Omental fat pad (tissue), 4 donors: ENCODE data around the gene SRGAP2B. TPM values are rescaled to one million over a fixed set of nuclear protein-coding genes. Genes with fewer than 3 reads are reported as not detected.
"Not testable (repeated sequence)": the region's sequence is repeated elsewhere in the genome, so short reads cannot be mapped to it uniquely, and the experiment has no call there.

Source experiments
- ATAC-seq: fragments of 150-250 bp; one replicate; pipeline ENCODE4 v1.9.1; 2016; ENCODE audit warnings: mild to moderate bottlenecking, moderate library complexity; ENCODE audit not compliant: low FRiP score
- DNase-seq: peaks from one replicate; pipeline ENCODE4 v3.0.0-alpha.2; 2019; ENCODE audit warnings: low spot score
- total RNA-seq, 4 donors: library from RNA; depleted of rRNA; stranded (reverse); fragments of >200 nt; gene quantifications; one replicate each; pipeline ENCODE4 v1.1.0, GENCODE V29; 2016

The SRGAP2B gene
- total RNA-seq, 4 donors from 2014 or later = 11.2 to 58.5 (median 19.2) TPM

DNA sequence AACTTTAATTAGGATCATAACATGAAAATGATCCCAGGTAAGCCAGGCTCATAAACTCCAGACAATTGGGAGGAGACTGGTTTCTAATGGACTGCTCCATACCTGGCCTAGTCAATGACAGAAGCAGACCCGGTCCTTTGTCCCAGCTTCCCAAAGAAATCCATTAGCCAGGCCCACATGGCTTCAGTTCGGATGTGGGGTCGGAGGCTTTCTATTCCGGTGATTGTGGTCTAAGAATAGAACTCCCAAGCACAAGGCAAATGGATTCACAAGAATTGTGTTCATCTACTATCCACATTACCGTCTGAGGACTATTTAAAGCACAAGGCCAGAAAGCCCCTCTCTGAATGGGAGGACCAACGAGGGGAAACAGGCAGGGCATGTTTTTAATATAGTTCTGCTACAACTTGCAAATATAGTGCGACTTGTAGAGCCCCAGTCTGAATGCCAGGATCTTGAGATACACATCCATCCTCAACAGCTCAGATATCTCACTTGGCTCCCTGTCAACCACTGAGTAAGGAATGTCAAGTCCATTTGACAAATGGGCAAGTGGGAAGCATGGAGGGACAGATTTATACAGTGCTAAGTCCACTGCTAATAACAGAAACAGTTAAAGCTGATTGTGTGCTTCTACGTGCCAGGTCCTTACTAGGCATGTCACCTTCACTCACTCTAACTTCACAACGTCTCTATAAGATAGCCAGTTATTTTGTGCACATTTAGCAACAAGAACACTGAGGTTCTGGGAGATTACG, 42.9 kb downstream of the SRGAP2B start:
- peak; percentile 20 for ATAC-seq

GRCh38 chr1:145048181-145048856, 46.8 kb downstream of the SRGAP2B start:
- not testable (repeated sequence) for ATAC-seq, DNase-seq

More for the DNA sequence above, 42.9 kb downstream of the SRGAP2B start:
- DNase-seq = not testable (repeated sequence)

DNA sequence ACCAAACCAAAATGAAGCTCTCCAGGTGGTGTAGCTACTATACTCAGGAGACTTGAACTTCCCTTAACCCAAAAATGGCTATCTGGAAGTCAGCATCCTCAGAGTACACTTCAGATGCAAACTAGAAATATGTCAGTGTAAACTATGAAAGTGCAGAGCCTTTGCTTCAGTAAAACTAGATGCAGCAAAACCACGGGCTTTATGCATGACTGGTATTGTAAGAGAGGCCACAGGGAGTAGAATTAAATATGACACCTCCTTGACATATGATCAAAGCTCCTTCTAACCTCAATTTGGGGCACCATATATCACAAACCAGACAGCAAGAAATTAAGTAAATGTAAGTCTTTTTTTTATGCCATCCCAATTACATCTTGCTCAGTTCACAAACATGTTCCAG, 47.6 kb downstream of the SRGAP2B start:
- not testable (repeated sequence) for ATAC-seq, DNase-seq

GRCh38 chr1:145045571-145046273, 49.4 kb downstream of the SRGAP2B start:
- DNase-seq, ATAC-seq: not testable (repeated sequence)

GRCh38 chr1:145041519-145041918, 53.6 kb downstream of the SRGAP2B start:
- ATAC-seq = not testable (repeated sequence)

DNA sequence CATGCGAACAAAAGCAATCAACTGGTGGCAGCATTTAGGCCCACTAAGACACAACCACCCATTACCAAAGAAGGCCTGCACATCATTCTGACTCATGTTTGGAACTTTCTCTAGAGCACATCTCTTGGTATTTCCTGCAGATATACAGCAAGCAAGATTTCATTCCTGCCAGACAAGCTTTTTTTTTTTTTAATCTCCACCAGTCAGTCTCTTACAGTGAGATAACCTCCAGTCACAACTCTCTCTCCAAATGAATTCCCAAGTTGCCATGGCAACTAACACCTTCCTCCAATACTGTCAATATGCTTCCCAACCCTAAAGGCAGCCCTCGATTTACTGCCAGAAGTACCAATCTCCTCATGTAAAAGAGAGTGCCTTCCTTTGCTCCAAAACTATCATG, 59.1 kb downstream of the SRGAP2B start:
- DNase-seq = not testable (repeated sequence)
- peak; percentile 37 for ATAC-seq

More at GRCh38 chr1:145041519-145041918, 53.6 kb downstream of the SRGAP2B start:
- not testable (repeated sequence) for DNase-seq

DNA sequence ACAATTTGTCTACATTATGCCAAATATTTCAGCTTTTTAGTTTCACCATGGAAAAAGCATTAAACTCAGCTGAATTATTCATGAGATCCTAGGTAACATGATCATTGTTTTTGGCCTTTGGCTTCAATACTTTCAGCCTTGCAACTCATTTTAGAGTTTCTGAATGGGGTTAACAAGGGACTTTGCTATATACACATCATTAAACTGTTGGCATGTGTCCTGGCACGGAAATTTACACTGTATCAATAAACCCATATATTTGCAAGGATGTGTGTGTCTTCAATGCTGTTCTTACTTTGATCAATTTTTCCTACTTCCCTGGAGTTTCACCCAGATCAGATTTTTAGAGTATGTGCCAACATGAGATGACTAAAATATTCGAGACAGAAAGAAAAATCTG, 61.6 kb downstream of the SRGAP2B start:
- not testable (repeated sequence) for ATAC-seq, DNase-seq

DNA sequence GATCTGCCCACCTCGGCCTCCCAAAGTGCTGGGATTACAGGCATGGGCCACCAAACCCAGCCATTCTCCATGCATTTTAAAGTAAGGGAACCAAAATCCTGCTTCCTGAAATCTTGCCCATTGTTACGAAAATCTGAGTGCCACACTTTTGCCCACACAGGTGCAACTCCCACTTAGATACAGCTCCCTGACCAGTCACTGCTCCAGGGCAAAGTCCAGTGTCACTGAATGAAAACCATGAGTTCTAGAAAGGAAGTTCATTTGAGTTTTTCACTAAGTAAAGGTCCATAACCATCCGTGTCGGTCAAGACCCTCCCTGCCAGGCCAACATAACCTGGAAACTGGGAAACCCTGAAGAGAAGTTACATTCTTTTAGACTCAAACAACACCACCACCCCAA, 67.9 kb downstream of the SRGAP2B start:
- ATAC-seq, DNase-seq: not testable (repeated sequence)

- ATAC-seq, DNase-seq: not testable (repeated sequence)
Measured at GRCh38 chr1:145025286-145025685, 69.8 kb downstream of the SRGAP2B start.

DNA sequence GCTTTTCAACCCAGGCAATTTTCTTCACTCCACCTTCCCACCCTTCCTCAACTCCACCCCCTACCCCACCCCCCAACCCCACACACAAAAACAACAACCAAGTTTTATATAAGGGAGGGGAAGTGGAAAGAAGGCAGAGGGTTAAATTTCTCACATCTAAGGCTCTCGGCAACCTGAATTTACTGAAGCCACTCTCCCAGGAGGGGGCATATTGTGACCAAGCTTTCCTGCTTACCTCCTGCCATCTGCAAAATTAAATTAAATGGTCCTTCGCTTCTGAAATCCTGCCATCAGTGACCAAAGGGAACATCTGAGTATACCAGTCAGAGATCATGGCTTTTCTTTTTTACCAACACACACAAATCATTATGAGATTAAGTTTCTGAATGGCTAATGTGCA, 72.9 kb downstream of the SRGAP2B start:
- DNase-seq, ATAC-seq: not testable (repeated sequence)

- ATAC-seq, DNase-seq: not testable (repeated sequence)
Measured at GRCh38 chr1:145021749-145022148, 73.4 kb downstream of the SRGAP2B start.

GRCh38 chr1:145019709-145020108, 75.4 kb downstream of the SRGAP2B start:
- not testable (repeated sequence) for ATAC-seq, DNase-seq

GRCh38 chr1:145017725-145018124, 77.4 kb downstream of the SRGAP2B start:
- DNase-seq = not testable (repeated sequence)
- ATAC-seq = peak; percentile 55

GRCh38 chr1:145016492-145016862, 78.7 kb downstream of the SRGAP2B start:
- not testable (repeated sequence) for ATAC-seq, DNase-seq

GRCh38 chr1:145015744-145016491, 79.2 kb downstream of the SRGAP2B start:
- ATAC-seq = peak; percentile 97
- DNase-seq = not testable (repeated sequence)

- not testable (repeated sequence) for ATAC-seq, DNase-seq
Measured at GRCh38 chr1:145013353-145013752, 81.8 kb downstream of the SRGAP2B start.

DNA sequence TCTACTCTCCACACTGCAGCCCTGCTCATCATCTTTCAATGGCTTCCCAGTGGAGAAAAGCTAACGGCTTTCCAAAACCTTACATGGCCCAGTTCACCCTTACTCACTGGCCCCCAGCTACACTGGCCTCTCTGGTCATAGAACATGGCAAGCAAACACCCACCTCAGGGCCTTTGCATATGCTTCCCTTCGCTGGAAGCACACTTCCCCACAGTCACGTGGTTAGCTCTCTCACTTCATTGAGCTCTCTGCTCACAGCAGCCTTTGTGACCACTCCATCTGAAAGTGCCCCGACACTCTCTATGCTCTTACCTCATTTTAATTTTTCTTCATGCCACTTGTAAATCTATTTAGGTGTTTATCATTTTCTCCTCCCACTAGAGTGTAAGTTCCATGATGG, 83.3 kb downstream of the SRGAP2B start:
- not testable (repeated sequence) for ATAC-seq, DNase-seq

GRCh38 chr1:145010580-145010979, 84.5 kb downstream of the SRGAP2B start:
- ATAC-seq, DNase-seq: not testable (repeated sequence)

- not testable (repeated sequence) for DNase-seq
- peak; percentile 74 for ATAC-seq
Measured at GRCh38 chr1:145009928-145010327, 85.2 kb downstream of the SRGAP2B start.
